Measurements from ENCODE around the gene C1QTNF5.

The C1QTNF5 gene

DNA sequence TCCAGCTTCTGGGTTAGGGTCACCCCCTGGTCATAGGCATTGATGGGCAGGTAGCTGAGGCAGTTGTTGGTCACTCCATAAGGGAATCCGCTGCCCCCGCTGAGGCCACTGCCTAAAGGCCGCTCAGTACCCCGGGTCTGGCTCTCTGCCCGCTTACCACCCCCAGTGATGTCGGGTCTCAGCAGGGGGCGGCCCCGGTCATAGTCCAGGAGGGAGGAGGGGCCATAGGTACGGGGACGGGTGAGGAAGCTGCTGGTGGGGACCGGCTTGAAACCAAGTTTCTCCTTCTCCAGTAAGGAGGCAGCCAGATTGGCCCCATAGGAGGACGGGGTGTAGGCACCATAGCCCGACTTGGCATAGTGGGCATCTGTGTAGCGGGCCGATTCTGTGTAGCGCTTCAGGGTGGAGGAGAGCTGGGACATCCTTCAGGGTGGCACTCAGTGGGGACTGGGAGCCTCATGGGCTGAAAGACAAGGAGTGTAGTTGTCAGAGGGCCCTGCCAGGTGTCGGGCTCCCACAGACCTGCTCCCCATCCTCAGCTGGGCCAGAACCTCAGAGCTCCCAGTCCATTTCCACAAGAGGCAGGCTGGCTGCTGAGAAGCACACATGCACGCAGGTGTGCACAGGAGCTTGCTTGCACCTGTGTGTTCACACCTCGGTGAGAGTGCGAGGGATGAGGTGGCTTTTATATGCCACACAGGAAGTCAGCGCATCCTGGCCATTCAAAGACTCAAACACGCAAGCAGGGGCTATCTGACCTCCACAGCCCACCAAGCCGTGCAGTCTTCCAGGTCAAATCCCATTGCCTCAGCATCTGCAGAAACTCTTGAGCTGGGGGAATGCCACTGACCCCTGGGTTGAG, 32.6 kb upstream of the C1QTNF5 start:
- no peak for DNase-seq (ENCODE audit: low read depth)

DNA sequence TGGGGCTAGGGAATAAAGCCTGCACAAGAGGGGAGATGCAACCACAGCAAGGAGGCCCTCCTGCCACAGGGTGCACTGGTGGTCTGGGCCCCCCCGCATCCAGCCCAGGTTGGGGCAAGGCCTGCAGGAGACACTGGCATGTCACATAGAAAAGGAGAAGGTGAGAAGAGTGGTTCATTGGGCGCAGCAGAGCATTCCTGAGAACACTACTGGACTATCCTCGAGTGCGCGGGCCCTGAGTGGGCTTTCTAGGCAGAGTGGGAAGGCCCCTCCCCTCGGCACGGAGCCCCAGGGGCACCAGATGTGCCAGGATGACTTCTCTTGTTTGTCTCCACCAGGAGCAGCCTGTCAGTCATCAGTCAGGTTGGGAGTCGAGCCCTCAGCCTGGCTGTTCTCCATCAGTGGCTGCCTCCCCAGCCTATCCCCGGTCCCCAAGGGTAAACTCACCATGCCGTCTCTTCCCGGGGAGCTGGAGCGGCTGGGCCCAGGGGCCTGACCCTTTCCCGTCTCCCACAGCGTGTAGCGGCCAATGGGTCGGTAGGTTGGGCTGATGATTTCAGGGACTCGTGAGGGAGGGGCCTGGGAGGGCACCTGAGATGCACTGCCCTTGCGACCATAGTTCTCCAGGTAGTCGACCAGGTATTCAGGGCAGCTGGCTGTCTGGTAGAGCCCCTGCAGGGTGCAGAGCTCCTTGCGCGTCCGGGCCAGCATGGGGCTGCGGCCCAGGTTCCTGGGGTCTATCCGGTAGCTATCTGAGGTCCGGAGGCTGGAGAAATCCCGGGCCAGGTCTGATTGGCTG, 31.8 kb upstream of the C1QTNF5 start:
- DNase-seq (ENCODE audit: low read depth) = no peak

DNA sequence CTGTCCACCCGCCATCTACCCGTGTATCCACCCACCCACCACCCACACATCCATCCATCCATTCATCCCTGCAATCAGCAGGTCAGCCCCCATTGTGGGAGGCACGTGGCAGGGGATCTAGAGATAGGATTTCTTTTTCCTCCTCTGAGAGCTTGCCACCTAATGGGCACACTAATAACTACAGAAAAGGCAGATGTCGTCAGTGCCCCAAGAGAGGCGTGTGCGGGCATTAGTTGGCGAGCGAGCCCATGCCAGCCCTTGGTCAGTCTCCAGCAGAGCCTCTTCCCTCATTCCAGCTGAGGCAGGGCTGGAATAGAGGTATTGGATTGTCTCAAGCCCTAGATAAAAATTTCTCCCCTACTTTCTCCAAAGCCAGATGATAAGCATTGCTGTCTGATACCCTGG, 31.1 kb upstream of the C1QTNF5 start:
- no peak for DNase-seq (ENCODE audit: low read depth)

DNA sequence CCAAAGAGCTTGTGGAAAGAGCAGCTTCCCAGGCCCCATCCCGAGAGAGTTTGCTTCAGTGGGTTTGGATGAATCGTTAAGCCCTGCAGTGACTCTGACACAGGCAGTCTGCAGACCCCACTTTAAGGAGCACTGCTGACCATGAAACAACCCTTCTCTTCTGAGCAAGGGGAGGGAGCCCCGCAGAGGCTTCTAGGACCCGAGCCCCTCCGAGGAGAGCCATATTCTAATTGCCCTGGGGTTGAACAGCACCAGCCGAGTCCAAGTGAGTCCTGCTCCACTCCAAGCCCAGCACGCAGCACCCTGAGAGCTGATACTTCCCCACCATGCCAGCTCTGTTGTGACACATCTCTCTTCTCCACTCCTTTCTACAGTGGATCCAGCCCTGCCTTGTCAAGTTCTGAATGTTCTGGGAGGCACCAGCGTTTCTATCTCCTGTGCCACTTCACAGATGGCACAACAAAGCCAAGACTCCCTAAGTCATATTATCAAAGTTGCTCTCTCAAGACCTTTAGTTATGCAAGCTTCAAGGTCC, 30.5 kb upstream of the C1QTNF5 start:
- DNase-seq (ENCODE audit: low read depth) = no peak

DNA sequence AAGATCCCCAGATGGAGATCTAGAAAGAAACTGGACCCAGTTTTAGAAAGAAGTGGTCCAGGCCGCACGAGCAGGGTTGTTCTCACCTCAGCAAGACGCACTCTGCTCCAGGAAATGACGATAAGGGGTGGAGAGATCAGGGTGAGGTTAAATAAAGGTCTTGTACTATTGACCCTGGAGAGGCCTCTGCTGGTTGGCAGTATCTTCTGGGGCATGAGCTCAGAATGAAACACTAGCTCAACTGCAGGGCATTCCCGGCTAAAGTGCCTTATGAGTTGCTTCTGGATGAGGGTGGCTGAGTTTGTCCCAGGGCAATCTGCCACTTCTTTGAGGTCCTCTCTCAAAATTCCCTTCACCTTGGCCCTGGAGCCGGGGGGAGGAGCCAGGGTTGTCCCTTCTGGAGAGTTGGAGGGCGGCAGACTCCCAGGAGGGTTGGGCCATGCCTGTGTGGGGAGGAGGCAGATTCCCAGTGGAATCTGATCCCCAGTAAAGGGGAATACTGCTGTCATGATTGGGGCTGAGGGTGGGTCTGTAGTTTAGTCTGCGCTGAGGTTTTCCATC, 29.9 kb upstream of the C1QTNF5 start:
- no peak for DNase-seq (ENCODE audit: low read depth)

DNA sequence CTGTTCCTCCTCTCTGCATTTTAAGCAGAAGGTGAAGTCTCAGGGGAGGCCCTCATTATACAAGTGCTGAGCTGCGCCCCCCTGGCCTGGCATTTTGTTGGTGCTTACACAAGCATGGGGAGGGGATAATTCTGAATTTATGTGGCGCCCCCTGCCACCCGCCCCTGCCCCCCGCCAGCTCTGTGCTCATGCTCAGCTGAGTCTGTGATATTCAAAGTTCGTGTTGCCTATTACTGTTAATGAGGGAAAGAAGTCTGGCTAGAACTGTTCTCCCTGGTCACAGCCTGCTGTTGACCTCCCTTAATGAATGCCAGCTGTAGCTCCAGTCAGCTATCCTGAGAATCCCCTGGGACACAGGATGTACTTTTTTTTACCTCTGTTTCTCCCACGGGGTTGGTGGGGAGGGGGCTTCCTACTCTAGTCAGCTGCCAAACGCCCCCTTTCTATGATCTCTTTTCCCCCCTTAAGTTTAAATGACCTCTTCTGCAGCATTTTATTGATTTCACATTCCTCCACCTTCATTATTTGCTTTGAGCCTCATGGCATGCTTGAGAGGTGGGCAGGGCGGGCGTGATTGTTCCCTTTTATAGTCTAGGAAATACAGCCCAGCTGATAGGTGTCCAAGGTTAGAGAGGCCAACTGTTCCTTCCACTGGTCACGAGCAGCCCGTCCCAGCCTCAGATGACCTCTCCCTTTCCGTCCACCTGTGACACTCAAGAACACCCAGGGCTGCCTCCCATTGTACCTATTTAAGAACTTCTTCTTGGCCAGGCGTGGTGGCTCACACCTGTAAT, 28.6 kb upstream of the C1QTNF5 start:
- no peak for DNase-seq (ENCODE audit: low read depth)

DNA sequence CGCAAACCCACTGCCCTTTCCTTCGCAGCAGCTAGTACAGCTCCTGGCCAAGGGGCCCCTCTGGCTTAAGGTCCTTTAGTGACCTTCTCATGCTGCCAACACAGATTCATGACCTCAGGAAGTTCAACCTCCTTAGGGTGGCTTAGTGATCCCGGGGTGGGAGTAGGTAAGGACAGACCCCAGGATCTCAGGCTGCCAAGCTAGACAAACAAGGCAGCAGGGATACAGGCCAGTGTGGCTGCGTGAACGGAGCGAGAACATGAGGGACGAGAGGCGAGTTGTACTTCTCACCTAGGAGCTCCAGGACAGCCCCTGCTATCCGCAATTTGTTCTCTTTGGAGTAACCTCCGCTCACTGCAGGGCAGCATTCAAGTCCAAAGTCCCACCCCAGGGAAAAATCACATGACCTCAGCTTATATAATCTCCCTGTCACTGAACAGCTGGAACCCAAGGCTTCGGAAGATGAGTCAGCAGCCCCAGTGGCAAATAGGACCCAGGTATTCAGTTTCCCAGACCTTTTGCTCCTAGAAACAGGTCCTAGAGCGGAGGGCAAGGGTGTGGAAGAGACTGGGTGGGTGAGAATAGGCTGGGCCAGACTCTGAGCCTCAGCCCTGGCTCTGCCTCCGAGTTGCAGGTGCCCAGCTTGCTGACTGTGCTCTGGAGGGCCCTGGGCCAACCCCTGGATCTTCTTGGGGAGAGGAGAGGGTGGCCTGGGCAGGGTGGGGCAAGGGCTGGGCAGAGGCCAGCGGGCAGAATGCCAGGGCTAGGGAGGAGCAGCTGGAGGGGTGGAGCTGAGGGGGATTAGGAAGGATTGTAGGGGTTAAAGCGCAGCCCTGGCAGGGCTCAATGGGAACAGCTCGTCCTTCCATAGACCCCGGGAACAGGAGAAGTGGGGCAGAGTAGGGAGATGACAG, 27.7 kb upstream of the C1QTNF5 start:
- no peak for DNase-seq (ENCODE audit: low read depth)

DNA sequence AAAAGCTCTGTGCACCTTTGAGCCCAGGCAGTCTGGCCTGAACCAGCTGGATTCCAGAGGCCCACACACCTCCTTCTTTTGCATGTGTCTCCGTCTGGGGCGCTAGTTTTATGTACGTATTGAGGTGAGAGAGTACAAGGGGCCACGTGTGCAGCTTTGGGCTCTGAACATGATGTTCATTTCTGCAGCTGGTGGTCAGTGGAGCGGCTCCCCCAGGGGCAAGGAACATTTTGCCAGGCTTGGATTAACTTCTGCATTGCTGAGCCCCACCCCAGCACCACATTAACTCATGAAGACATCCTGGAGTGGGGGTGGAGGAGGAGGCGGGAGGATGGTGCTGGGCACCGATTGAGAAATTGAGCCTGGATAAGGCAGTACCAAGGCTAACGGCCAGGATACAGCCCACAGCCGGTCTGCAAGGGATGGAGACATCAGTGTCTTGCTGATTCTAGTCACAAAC, 27.0 kb upstream of the C1QTNF5 start:
- DNase-seq (ENCODE audit: low read depth) = no peak

DNA sequence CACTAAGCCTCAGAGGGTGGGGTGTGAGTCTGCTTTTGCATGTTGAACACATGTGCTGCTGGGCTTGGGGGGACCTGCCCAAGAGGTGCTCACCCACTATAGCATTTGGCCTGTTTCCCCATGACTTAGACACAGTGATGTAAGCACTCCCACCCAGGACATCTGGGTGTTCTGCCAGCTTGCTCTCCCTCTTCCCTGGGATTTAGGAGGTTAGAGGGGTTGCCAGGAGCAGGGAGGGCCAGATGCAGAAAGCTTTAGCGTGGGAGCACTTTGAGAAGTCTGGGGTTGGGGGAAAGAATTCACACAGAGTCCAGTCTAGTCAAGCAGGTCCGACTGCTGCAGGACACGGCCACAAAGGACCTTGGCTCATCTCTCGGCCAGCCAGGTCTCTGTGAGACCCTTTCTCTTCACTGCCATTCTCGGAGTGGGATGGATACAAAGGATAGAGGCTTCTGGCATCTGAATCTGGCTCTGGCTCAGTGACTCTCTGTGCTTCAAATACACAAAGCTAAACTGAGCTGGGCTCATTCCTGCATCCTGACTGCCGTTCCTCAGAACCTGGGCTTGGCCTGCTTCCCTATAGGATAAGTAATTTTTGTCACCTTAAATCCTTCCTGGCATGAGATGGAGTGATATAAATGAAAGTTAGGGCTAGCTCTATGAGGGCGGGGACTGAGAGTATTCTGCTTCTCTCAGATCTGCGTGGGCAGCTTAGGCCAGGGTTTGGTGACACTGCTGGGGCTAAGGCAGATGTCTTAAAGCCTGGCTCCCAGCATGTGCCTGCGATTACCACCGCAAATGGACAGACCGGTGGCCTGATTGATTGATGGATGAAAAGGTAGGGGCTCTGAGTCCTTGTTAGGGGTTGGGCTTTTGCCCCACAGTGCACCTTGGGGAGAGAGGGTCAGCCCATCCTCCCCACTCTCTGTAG, 26.3 kb upstream of the C1QTNF5 start:
- DNase-seq (ENCODE audit: low read depth) = no peak

DNA sequence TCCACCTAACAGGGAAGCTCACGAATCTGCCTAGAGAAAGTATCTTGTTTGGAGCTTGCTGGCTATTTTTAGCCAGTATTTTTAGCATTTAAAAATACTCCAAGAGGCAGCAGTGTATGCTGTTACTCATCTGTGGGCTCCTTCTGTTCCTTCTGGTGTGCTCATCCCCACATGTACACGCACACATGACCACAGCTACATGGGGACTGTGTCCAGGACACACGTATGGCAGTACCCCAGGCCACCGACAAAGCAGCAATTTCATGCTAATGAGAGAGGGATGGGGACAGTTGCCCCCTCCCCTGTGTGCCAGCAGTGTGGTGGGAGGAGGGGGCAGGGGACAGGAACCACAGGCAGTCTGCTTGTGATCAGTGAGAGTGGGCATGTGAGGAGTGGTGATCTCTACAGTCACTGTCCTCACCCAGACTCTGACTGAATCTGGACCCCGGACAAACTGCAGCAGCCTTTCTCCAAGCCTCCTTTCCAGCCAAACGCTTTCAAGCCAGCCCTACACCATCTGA, 24.4 kb upstream of the C1QTNF5 start:
- DNase-seq (ENCODE audit: low read depth) = no peak

DNA sequence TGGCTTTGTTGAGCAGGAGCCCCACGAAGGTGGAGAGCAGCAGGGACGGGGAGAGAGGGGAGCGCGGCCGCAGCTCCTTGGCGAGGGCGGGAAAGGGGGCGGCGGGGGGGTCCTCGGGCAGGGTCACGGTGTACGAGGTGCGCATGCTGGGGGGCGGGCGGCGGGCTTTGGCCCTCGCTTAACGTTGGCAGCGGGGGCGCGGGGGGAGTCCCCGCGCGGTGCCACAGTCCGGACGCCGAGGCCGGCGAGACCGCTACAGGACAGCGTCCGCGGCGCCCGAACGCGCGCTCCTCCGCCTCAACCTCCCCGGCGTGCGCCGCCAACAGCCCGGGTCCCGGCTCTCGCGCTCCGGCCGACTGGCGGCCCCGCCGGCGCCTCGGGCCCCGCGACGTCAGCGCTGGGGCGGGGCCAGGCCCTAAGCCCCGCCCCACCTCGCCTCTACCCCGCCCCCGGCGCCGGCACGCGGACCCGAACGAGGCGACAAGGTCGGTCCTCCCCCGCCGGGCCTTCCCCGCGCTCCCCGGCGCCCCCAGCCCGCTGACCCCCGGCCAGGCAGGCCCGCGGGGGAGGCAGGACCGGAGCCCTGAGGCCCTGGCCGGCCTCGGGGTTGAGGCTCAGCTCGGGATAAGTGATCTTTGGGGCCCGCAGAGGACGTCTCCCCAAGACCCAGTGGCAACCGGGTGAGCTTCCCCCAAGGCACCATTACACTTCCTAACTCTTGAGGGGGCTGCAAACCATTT, 23.3 kb upstream of the C1QTNF5 start:
- DNase-seq (ENCODE audit: low read depth) = no peak

DNA sequence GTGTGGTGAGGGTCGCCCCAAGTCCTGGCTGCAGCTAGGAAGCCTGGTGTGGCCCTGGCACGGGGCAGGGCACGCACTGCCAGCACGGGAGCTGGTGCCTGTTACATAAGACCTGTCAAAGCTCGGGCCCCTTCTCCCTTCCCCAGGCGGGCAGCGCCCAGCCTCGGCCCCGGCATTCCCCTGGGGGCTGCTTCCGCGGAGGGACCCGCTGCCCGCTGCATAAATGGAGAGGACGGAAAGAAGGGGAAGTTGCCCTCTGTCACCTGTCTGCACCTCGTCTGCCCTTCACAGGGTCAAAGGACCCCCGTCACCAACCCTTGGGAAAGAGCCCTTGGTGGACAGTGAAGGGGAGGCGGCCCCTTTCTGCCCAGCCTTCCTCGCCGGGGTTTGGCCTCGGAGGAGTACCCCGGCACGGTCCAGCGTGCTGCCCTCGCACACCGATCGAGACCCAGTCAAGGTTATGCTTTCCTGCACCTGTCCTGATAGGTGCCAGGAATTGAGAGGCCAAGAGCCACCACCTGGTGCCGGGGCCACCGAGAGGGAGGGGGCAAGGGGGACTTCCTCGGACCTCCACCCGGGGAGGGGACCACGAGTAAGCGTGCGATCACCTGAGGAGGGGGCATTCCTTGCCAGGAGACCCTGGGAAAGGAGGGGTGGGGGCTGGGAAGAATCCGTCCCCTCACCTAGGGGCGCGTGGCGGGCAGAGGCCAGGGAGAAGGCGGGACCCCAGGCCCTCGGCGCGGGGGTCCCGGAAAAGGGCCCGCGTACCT, 22.6 kb upstream of the C1QTNF5 start:
- no peak for DNase-seq (ENCODE audit: low read depth)

DNA sequence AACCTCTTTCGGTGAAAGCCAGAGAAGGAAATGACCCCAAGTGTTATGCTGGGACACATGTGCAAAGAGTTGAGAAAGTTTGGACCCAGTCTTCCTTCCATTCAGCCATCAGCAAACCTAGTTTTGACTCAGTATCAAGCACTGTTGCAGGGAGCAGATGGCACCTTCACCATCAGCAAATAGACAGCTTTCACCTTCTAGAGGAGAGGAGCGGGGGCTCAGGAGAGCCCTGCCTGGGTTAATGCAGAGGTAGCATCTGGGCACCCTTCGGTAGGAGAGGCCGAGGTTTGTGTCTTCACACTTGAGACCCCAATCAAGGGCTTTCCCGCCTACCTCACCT, 22.0 kb upstream of the C1QTNF5 start:
- DNase-seq (ENCODE audit: low read depth) = no peak

DNA sequence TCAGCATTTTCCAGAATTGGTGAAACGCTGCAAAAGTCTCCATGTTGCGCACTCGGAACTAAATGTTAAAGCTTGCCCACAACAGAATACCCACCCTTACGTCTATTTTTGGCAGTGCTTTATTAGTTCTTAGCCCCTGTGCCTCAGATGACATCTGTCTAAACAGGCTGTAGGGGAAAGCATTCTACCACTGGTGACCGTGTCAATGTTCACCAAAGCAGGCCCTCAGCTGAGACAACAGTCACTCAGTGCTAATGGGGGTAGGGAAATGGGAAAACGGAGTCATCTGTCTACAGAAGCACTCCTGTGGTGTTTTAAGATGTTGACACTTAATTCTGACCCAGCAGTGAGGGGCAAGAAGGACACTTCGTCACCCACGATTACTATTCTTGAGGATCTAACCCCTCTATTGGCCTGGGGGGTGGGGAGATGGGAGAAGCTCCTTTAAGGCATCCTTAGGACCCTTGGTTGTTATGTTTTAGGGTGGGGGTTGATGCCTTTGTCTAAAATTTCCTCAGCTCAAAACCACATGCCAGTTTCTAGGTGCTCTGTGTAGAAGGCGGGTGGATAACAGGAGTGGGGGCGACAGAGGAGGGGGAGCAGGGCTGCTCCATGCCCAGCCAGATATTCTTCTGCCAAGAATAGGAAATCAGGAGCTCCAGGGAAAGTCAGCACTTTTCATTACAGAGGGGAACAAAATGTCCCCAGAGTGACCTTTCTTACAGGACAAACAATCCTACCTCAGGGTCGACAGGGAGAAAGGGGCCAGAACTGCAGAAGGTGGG, 21.4 kb upstream of the C1QTNF5 start:
- no peak for DNase-seq (ENCODE audit: low read depth)

DNA sequence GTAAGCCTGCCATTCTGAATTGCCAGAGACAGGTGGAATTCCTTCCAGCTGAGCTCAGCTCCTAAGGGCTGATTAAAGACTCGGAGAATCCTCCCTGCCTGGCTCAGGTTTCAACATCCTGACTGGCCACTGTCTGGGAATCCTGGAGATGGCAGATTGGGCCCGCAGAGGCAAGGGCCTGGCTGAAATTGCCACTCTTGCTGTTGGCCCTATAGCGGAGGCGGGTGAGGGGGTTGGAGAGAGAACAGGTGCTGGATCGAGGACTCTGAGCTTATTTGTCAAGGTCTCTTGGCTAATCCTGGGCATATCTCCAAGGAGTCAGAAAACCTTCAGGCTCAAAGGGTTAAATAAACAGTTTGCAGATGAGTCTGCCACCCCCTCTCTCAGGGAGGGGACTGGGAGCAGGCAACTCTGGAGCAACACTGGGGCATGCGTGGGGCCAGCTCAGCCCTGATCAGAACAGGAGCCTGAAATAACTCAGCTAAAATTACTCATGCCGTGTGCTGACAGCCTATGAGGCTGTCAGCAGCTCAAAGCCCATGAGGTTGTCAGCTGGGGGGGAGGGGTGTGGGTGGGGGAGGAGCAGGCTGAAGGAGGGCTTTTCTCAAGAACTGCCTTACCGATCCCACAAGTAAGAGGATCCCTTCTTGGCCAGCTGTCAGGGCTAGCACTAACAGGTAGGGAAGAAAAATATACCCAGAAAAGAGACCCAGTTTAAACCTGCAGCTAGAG, 20.5 kb upstream of the C1QTNF5 start:
- DNase-seq (ENCODE audit: low read depth) = no peak

Measured in stimulated activated CD8-positive, alpha-beta memory T cell treated with anti-CD3 and anti-CD28 coated beads, Interleukin-15, amount 100 ng/mL, for 1 hour (primary cell).